ENCODE data around the gene CHRNA10.

The CHRNA10 gene

GRCh38 chr11:3616721-3617460 is 54.3 kb downstream of the CHRNA10 start:
- H3K4me3 ChIP-seq (ENCODE audit: low read length) = no peak overlapping the region
- no peak for DNase-seq (ENCODE audit: low read depth)

GRCh38 chr11:3615998-3616397 is 55.2 kb downstream of the CHRNA10 start:
- no peak for DNase-seq (ENCODE audit: low read depth)
- H3K4me3 ChIP-seq (ENCODE audit: low read length) = no peak overlapping the region
- no peak for TF ChIP-seq CTCF (conservative IDR thresholded peaks at IDR 0.05; ENCODE audit: low read depth, low read length)

More at GRCh38 chr11:3616721-3617460, 54.3 kb downstream of the CHRNA10 start:
- TF ChIP-seq CTCF (conservative IDR thresholded peaks at IDR 0.05; ENCODE audit: low read depth, low read length) = no peak

All from retinal pigment epithelial cell (primary cell).